ENCODE results near the gene SMAD6.

SMAD6 gene

DNA sequence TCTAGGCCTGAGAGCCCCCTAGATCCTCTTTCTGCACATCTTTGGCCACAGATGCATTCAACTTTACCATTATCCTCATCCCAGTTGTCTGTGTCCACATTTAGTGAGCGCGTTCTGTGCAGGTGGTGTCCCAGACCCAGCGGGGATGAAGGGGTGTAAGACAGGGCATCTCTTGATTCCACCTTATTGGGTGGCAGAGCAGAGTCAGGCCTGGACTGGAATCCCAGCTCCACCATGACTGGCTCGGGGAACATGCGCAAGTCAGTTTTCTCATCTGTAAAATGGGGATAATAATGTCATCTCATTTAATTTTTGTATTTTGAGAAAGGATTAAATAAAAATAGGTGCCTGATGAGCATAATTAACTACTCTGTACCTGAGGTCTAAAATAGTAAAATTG, 7.8 kb downstream of the SMAD6 start:
- H3K4me3 ChIP-seq (replicated peaks; ENCODE audit: low read depth, low read length): no peak overlapping the region
- no peak for TF ChIP-seq CTCF (IDR thresholded peaks at IDR 0.05; ENCODE audit: low read length, missing control alignments)
- DNase-seq (ENCODE audit: low read depth): no peak

DNA sequence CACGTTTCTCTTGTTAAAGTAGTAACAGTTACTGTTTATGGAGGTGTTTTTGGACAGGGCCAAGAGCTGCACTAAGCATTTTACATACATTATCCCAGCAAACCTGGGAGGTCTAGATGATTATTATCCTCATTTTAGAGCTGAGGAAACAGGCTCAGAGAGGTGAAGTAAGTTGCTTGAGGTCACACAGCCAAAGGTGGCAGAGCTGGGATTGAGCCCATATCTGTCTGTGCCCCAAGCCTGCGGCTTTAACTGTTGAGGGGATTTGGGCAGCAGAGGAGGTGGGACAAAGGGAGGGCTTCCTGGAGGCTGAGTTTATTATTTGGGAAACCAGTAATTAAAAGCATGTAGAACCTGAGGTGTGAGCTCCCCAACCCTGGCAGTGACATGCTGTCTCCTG, 9.2 kb downstream of the SMAD6 start:
- no peak for DNase-seq (ENCODE audit: low read depth)
- no peak for TF ChIP-seq CTCF (IDR thresholded peaks at IDR 0.05; ENCODE audit: low read length, missing control alignments)
- no peak overlapping the region for H3K4me3 ChIP-seq (replicated peaks; ENCODE audit: low read depth, low read length)

- no peak overlapping the region for H3K4me3 ChIP-seq (replicated peaks; ENCODE audit: low read depth, low read length)
- no peak for DNase-seq (ENCODE audit: low read depth)
- no peak for TF ChIP-seq CTCF (IDR thresholded peaks at IDR 0.05; ENCODE audit: low read length, missing control alignments)
Measured at GRCh38 chr15:66711862-66712261, 9.8 kb downstream of the SMAD6 start.

- TF ChIP-seq CTCF (IDR thresholded peaks at IDR 0.05; ENCODE audit: low read length, missing control alignments): no peak
- DNase-seq (ENCODE audit: low read depth): no peak
Measured at GRCh38 chr15:66713843-66714508, 11.9 kb downstream of the SMAD6 start.

DNA sequence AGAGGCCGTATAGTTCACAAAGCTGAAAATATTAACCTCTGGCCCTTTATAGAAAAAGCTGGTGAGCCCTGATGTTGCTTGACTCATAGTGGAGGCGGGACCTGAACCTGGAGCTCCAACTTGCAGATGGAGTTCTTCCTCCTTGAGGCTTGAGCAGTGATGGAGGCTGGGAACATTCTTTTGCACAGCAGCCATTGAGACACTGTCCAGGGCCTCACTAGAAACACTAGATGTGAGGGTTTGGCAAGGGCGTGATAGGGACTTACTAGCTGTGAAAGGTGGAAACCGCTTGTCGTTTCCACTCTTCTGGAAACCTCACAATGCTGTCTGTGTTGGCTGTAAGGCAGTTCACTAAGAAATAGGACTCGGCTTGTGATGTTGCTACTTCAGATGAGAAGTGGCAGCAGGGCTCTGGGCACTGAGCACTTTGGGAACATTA, 12.5 kb downstream of the SMAD6 start:
- peak; percentile 58 for DNase-seq (ENCODE audit: low read depth)
- TF ChIP-seq CTCF (IDR thresholded peaks at IDR 0.05; ENCODE audit: low read length, missing control alignments): no peak
- H3K4me3 ChIP-seq (replicated peaks; ENCODE audit: low read depth, low read length): no peak overlapping the region

More at GRCh38 chr15:66713843-66714508, 11.9 kb downstream of the SMAD6 start:
- no peak overlapping the region for H3K4me3 ChIP-seq (replicated peaks; ENCODE audit: low read depth, low read length)

GRCh38 chr15:66715181-66715624, 13.2 kb downstream of the SMAD6 start:
- DNase-seq (ENCODE audit: low read depth): no peak
- TF ChIP-seq CTCF (IDR thresholded peaks at IDR 0.05; ENCODE audit: low read length, missing control alignments): no peak

More at GRCh38 chr15:66715181-66715624, 13.2 kb downstream of the SMAD6 start:
- no peak overlapping the region for H3K4me3 ChIP-seq (replicated peaks; ENCODE audit: low read depth, low read length)

Data from fibroblast of pulmonary artery (primary cell).